ENCODE results near the gene WT1.

DNA sequence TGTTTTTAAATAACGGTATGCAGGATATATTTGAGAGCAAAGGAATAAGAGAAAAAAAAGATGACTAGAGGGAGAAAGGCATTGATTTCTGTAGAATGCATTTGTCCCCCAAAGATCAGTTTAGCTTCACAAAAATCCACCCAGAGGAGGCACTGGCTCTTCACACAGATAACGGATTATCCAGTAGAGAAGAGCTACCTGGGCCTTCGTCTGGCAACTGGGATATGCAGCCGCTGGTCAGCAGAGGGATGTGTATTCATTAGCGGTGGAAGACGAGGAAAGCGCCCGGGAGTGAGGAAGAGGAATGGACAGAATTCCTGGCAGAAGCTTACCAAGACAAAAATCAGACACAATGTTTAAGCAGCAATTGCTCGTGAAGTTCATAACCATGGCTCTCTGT is 5.6 kb upstream of the WT1 start:
- TF ChIP-seq EZH2 (IDR thresholded peaks at IDR 0.05; ENCODE audit: borderline replicate concordance, low read depth, low read length, severe bottlenecking) (no peak), POLR2A (IDR thresholded peaks at IDR 0.05; ENCODE audit: low read depth, low read length) (no peak), POLR2AphosphoS5 (IDR thresholded peaks at IDR 0.05; ENCODE audit: insufficient read depth, low read depth, low read length) (no peak), GATA2 (IDR thresholded peaks at IDR 0.05; ENCODE audit: insufficient read depth, insufficient read length, low read depth, low read length) (no peak), FOS (IDR thresholded peaks at IDR 0.05; ENCODE audit: borderline replicate concordance, insufficient read depth, low read length) (no peak)
- TF ChIP-seq, protein P1, sequence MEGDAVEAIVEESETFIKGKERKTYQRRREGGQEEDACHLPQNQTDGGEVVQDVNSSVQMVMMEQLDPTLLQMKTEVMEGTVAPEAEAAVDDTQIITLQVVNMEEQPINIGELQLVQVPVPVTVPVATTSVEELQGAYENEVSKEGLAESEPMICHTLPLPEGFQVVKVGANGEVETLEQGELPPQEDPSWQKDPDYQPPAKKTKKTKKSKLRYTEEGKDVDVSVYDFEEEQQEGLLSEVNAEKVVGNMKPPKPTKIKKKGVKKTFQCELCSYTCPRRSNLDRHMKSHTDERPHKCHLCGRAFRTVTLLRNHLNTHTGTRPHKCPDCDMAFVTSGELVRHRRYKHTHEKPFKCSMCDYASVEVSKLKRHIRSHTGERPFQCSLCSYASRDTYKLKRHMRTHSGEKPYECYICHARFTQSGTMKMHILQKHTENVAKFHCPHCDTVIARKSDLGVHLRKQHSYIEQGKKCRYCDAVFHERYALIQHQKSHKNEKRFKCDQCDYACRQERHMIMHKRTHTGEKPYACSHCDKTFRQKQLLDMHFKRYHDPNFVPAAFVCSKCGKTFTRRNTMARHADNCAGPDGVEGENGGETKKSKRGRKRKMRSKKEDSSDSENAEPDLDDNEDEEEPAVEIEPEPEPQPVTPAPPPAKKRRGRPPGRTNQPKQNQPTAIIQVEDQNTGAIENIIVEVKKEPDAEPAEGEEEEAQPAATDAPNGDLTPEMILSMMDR (IDR thresholded peaks at IDR 0.05; ENCODE audit: extremely low read depth in 1 of 2, insufficient read depth in 1 of 2, low read depth in 1 of 2, low read length in 2 of 2): no peak
- TF ChIP-seq, protein P2, sequence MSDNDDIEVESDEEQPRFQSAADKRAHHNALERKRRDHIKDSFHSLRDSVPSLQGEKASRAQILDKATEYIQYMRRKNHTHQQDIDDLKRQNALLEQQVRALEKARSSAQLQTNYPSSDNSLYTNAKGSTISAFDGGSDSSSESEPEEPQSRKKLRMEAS (IDR thresholded peaks at IDR 0.05; ENCODE audit: insufficient read depth, insufficient read length): no peak

Measured in endothelial cell of umbilical vein (primary cell).